ENCODE data around the gene HP. TPM values are rescaled to one million over a fixed set of nuclear protein-coding genes. Genes with fewer than 3 reads are reported as not detected.
A peak's percentile ranks its signal among the peaks of the same experiment; 100 is the strongest.

HP gene
- total RNA-seq, 2 experiments from 2014 or later: not detected

DNA sequence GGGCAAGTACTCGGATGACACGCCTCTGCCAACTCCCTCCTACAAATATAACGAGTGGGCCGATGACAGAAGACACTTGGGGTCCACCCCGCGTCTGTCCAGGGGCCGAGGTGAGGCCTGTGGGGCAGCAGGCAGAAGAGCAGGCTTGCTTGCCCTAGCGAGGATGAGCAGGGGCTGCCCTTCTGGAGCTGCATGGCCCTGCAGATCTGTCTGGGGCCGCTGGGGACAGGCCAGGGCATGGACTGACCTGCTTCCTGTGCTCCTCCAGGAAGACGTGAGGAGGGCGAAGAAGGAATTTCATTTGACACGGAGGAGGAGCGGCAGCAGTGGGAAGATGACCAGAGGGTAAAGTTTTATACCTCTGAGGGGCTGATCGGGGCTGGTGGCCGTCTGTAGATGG lies 44.6 kb downstream of the HP start:
- ChIA-PET POLR2A (no interaction called here), CTCF (interaction anchor here (1.3 to 3.0 kb wide), 3 partner anchors 32 to 177 kb away, joined by 3 to 16 read pairs (median 3); no protein-coding TSS in a partner anchor)
- no peak for DNase-seq
- Mint-ChIP-seq H3K9me3 (ENCODE audit: insufficient read depth) (no peaks in the 10 kb centered on the region), H3K27me3 (ENCODE audit: low read depth) (no peaks in the 10 kb centered on the region), H3K4me1 (ENCODE audit: low read depth) (peaks cover 12% of the 10 kb centered on the region), H3K27ac (no peak overlapping the region), H3K4me3 (no peak overlapping the region), H3K36me3 (ENCODE audit: low read depth) (peaks cover 56% of the 10 kb centered on the region)
- no peak for ATAC-seq

DNA sequence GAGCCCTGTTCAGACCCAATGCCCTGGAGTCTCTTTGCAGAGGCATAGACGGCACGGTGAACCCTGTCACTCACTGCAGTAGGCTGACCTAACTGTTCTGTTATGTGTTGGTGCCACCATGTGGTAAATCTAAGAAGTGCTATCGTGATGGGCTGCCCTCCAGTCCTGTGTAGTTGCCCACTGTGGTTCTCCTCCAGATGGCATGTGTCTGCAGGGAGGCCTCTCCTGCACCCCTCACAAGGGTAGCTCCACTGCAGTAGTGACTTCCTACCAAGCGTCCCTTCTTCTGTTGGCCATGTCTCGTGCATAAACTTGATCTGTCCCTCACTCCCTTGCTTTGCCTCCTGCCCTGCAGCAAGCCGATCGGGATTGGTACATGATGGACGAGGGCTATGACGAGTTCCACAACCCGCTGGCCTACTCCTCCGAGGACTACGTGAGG lies 45.1 kb downstream of the HP start:
- peaks cover 12% of the 10 kb centered on the region for H3K4me1 Mint-ChIP-seq (ENCODE audit: low read depth)
- H3K27ac Mint-ChIP-seq: no peak overlapping the region
- CTCF ChIA-PET: interaction anchor here (1.2 to 3.0 kb wide), 4 partner anchors 10 to 177 kb away, joined by 3 to 16 read pairs (median 5); no protein-coding TSS in a partner anchor
- DNase-seq (peak; percentile 71), ATAC-seq (peak; percentile 92)
- H3K27me3 Mint-ChIP-seq (ENCODE audit: low read depth): no peaks in the 10 kb centered on the region
- H3K9me3 Mint-ChIP-seq (ENCODE audit: insufficient read depth): no peaks in the 10 kb centered on the region
- peaks cover 60% of the 10 kb centered on the region for H3K36me3 Mint-ChIP-seq (ENCODE audit: low read depth)
- POLR2A ChIA-PET: no interaction called here
- H3K4me3 Mint-ChIP-seq: no peak overlapping the region

DNA sequence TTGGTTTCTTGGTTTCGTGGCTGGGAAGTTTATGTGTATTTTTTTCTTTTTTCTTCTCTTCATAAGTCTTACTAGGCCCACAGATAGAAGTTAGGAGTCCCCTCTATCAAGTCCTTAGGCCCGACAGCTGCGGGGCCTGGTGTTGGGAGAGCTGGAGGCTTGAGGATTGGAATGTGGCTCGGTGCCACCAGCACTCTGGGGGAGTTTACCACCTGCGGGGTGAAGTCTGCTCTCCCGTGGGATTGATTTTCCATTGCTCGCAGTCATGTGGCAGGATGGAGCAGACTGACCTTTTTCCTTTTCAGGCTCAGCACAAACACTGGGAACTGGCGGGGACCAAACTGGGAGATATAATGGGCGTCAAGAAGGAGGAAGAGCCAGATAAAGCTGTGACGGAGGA lies 46.9 kb downstream of the HP start:
- CTCF ChIA-PET: interaction anchor here (1.7 kb wide), 1 partner anchor 11 kb away, joined by 6 read pairs; no protein-coding TSS in a partner anchor
- Mint-ChIP-seq H3K4me1 (ENCODE audit: low read depth) (no peaks in the 10 kb centered on the region), H3K36me3 (ENCODE audit: low read depth) (peaks cover 69% of the 10 kb centered on the region), H3K27ac (no peak overlapping the region), H3K9me3 (ENCODE audit: insufficient read depth) (no peaks in the 10 kb centered on the region), H3K4me3 (no peak overlapping the region), H3K27me3 (ENCODE audit: low read depth) (no peaks in the 10 kb centered on the region)
- ATAC-seq: no peak
- POLR2A ChIA-PET: interaction anchor here (0.9 kb wide), 1 partner anchor 9 kb away, joined by 3 read pairs; no protein-coding TSS in a partner anchor
- no peak for DNase-seq

DNA sequence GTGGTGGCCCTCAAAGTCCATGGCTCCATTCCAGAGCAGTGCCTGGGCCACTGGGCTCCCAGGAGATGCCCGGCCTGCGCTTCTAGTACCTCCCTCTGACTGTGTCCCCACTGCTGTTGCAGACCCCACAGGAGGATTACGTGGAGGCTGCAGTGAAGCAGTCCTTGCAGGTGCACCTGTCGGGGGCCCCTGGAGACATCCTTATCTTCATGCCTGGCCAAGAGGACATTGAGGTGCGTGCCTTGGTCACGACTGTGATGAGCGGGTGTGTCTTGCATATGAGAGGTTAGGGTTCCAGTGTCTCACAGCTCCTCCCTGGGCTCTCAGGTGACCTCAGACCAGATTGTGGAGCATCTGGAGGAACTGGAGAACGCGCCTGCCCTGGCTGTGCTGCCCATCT lies 50.6 kb downstream of the HP start:
- no peak overlapping the region for H3K27ac Mint-ChIP-seq
- DNase-seq: no peak
- no peaks in the 10 kb centered on the region for H3K9me3 Mint-ChIP-seq (ENCODE audit: insufficient read depth)
- POLR2A ChIA-PET: no interaction called here
- CTCF ChIA-PET: no interaction called here
- no peaks in the 10 kb centered on the region for H3K27me3 Mint-ChIP-seq (ENCODE audit: low read depth)
- no peak overlapping the region for H3K4me3 Mint-ChIP-seq
- H3K36me3 Mint-ChIP-seq (ENCODE audit: low read depth): peaks cover 73% of the 10 kb centered on the region
- ATAC-seq: no peak
- H3K4me1 Mint-ChIP-seq (ENCODE audit: low read depth): no peaks in the 10 kb centered on the region

DNA sequence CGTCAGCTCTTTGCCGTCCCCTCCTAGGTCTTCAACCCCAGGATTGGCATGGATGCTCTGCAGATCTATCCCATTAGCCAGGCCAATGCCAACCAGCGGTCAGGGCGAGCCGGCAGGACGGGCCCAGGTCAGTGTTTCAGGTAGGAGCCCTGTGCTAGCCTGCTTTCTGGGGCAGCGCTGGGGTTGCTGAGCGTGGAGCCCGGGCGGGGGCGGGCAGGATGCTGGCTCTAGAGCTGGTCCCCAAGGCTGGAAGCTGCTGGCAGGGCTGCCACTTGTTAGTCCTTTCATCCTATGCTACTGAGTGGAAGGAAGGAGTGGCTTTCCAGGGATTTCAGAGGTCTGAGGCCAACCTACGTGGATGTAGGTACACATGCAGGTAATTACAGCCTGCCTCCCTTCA lies 51.7 kb downstream of the HP start:
- no peaks in the 10 kb centered on the region for H3K9me3 Mint-ChIP-seq (ENCODE audit: insufficient read depth)
- H3K27ac Mint-ChIP-seq: no peak overlapping the region

DNA sequence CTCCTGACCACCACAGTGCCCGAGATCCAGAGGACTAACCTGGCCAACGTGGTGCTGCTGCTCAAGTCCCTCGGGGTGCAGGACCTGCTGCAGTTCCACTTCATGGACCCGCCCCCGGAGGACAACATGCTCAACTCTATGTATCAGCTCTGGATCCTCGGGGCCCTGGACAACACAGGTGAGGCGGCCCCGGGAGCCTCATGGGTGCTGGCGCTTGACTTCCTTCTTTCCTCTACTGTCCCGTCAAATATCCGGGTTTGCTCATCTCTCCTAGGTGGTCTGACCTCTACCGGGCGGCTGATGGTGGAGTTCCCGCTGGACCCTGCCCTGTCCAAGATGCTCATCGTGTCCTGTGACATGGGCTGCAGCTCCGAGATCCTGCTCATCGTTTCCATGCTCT lies 53.1 kb downstream of the HP start:
- Mint-ChIP-seq H3K27me3 (ENCODE audit: low read depth) (no peaks in the 10 kb centered on the region), H3K9me3 (ENCODE audit: insufficient read depth) (no peaks in the 10 kb centered on the region), H3K4me1 (ENCODE audit: low read depth) (no peaks in the 10 kb centered on the region), H3K36me3 (ENCODE audit: low read depth) (peaks cover 76% of the 10 kb centered on the region), H3K27ac (no peak overlapping the region), H3K4me3 (no peak overlapping the region)
- no peak for ATAC-seq
- ChIA-PET CTCF (no interaction called here), POLR2A (no interaction called here)
- no peak for DNase-seq

More for the DNA sequence above, 51.7 kb downstream of the HP start:
- DNase-seq (no peak), ATAC-seq (no peak)
- no peak overlapping the region for H3K4me3 Mint-ChIP-seq
- ChIA-PET CTCF (no interaction called here), POLR2A (no interaction called here)
- no peaks in the 10 kb centered on the region for H3K27me3 Mint-ChIP-seq (ENCODE audit: low read depth)
- no peaks in the 10 kb centered on the region for H3K4me1 Mint-ChIP-seq (ENCODE audit: low read depth)
- H3K36me3 Mint-ChIP-seq (ENCODE audit: low read depth): peaks cover 81% of the 10 kb centered on the region

DNA sequence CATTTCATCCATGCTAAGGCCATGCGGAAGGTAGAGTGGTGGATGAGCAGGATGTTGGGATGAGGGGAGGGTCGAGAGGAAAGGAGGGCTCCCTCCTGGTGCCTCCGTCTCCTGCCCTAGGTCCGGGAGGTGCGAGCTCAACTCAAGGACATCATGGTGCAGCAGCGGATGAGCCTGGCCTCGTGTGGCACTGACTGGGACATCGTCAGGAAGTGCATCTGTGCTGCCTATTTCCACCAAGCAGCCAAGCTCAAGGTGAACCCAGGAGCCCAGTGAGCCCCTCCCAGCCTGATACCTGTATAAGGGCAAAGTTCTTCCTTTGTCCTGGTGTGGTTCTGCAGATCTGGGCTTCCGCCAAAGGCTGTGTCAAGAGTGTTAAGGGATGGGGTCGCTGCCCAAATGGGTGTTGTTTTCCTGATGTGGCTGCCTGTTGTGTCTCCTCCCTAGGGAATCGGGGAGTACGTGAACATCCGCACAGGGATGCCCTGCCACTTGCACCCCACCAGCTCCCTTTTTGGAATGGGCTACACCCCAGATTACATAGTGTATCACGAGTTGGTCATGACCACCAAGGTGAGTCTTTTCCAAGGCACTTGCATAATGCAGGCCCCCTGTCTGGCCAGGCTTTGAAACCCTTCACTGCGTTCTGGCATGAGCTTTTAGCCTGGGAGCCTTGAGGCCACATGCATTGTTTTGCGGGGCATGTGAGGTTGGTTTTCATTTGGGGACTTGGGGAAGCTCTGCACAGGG lies 54.2 kb downstream of the HP start:
- Mint-ChIP-seq H3K4me1 (ENCODE audit: low read depth) (no peaks in the 10 kb centered on the region), H3K4me3 (no peak overlapping the region), H3K27me3 (ENCODE audit: low read depth) (no peaks in the 10 kb centered on the region), H3K36me3 (ENCODE audit: low read depth) (peaks cover 69% of the 10 kb centered on the region), H3K27ac (no peak overlapping the region), H3K9me3 (ENCODE audit: insufficient read depth) (no peaks in the 10 kb centered on the region)
- DNase-seq (no peak), ATAC-seq (no peak)
- CTCF ChIA-PET: no interaction called here
- POLR2A ChIA-PET: interaction anchor here (0.8 kb wide), 1 partner anchor 8 kb away, joined by 3 read pairs; no protein-coding TSS in a partner anchor

DNA sequence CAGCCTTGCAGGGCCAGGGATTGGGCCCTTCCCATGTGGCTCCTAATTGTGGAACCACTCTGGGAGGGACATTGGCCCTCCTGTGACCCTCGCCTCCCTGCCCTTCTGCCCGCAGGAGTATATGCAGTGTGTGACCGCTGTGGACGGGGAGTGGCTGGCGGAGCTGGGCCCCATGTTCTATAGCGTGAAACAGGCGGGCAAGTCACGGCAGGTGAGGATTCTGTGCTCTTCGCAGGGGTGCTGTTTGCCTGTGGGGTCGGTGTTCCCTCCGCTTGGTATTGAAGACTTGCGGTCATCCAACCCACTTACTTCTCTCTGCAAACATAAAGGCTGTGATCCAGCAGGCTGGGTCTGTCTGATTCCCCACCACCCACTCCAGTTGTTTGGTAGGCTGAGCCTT lies 55.0 kb downstream of the HP start:
- CTCF ChIA-PET: no interaction called here

DNA sequence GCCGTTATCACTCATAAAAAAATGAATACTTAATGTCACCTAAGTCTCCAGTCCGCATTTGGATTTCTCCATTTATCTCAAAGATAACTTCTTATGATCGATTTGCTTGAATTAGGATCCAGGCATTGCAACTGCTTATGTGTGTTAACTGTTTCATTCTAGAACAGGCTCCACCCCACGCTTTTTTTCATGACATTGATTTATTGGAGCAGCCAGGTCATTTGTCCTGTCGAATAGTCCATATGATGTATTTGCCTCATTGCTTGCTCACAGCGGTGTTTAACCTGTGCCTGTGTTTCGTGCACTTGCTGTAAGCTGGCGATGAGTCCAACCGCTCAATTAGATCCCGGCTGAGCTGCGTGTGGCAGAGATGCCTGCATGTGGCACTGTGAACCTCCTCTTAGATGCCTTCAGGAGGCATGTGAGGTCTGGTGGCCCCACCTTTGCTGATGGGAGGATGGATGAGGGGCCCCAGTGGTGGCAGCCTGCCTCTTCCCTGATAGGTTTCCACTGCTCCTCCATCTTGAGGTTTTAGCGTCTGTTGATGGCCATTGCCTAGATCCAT lies 55.7 kb downstream of the HP start:
- H3K36me3 Mint-ChIP-seq (ENCODE audit: low read depth): peaks cover 59% of the 10 kb centered on the region
- ChIA-PET POLR2A (no interaction called here), CTCF (no interaction called here)
- no peak for ATAC-seq
- no peak overlapping the region for H3K4me3 Mint-ChIP-seq
- H3K27ac Mint-ChIP-seq: no peak overlapping the region
- H3K27me3 Mint-ChIP-seq (ENCODE audit: low read depth): no peaks in the 10 kb centered on the region
- no peaks in the 10 kb centered on the region for H3K4me1 Mint-ChIP-seq (ENCODE audit: low read depth)
- no peaks in the 10 kb centered on the region for H3K9me3 Mint-ChIP-seq (ENCODE audit: insufficient read depth)
- no peak for DNase-seq

More for the DNA sequence above, 55.0 kb downstream of the HP start:
- no peak for ATAC-seq
- DNase-seq: no peak
- Mint-ChIP-seq H3K9me3 (ENCODE audit: insufficient read depth) (no peaks in the 10 kb centered on the region), H3K4me1 (ENCODE audit: low read depth) (no peaks in the 10 kb centered on the region), H3K36me3 (ENCODE audit: low read depth) (peaks cover 61% of the 10 kb centered on the region), H3K27me3 (ENCODE audit: low read depth) (no peaks in the 10 kb centered on the region), H3K4me3 (no peak overlapping the region), H3K27ac (no peak overlapping the region)
- POLR2A ChIA-PET: no interaction called here

Other genes starting within 250 kb of the HP start
- 10 to 100 TPM; 74.9 to 77.4 TPM for gene AP1G1, start 245.7 kb upstream of the HP start, total RNA-seq
- gene ATXN1L, start 208.5 kb upstream of the HP start, total RNA-seq: 10 to 100 TPM; 20.3 to 22.6 TPM
- 1 to 10 TPM; 3.7 to 4.1 TPM for gene ZNF821, start 170.3 kb upstream of the HP start, total RNA-seq
- 100 to 1,000 TPM; 155 to 174 TPM for gene IST1, start 159.0 kb upstream of the HP start, total RNA-seq
- under 1 TPM; 0.78 to 0.79 TPM for gene PKD1L3, start 54.1 kb upstream of the HP start, total RNA-seq
- gene DHODH, start 45.8 kb upstream of the HP start, total RNA-seq: 10 to 100 TPM; 14.7 to 18.3 TPM
- not detected for gene HPR, start 8.7 kb downstream of the HP start, total RNA-seq
- gene TXNL4B, start 39.1 kb downstream of the HP start, total RNA-seq: 10 to 100 TPM; 14.9 to 16.7 TPM
- 10 to 100 TPM; 69.3 to 77.1 TPM for gene DHX38, start 39.3 kb downstream of the HP start, total RNA-seq
- gene PMFBP1, start 117.7 kb downstream of the HP start, total RNA-seq: 1 to 10 TPM; 2.9 to 5.2 TPM

Data from activated CD8-positive, alpha-beta T cell treated with anti-CD3 and anti-CD28 coated beads, Interleukin-2, amount 10 ng/mL, durations not matched to agents 7 days and 5 days (primary cell).